Measurements from ENCODE around the gene PALS1. TPM values are rescaled to one million over a fixed set of nuclear protein-coding genes. Genes with fewer than 3 reads are reported as not detected.

PALS1 gene
- total and polyA plus RNA-seq, 2 of the 8 experiments (the other 6 are each of a cell fraction or from before 2014, with no cell fraction given) = 6.7 to 25.1 TPM

Other genes starting within 250 kb of the PALS1 start
- not detected in 2 replicates for gene GARIN2, start 52.0 kb upstream of the PALS1 start, total RNA-seq (2021; fragmentation: NEBNext Ultra II Directional; extraction: Animal tissue kit (Norgen Biotek cat#: 25700))
- gene GARIN2, start 52.0 kb upstream of the PALS1 start, polyA plus RNA-seq (2011; rRNA removed) = not detected in 2 replicates
- gene ATP6V1D, start 118.4 kb downstream of the PALS1 start, total RNA-seq (2021; fragmentation: NEBNext Ultra II Directional; extraction: Animal tissue kit (Norgen Biotek cat#: 25700)) = 76.3 and 76.8 TPM in 2 replicates
- 19.1 and 45.1 TPM in 2 replicates for gene ATP6V1D, start 118.4 kb downstream of the PALS1 start, polyA plus RNA-seq (2011; rRNA removed)
- 145 and 146 TPM in 2 replicates for gene EIF2S1, start 118.9 kb downstream of the PALS1 start, total RNA-seq (2021; fragmentation: NEBNext Ultra II Directional; extraction: Animal tissue kit (Norgen Biotek cat#: 25700))
- 23.2 and 35.1 TPM in 2 replicates for gene EIF2S1, start 118.9 kb downstream of the PALS1 start, polyA plus RNA-seq (2011; rRNA removed)
- gene PLEK2, start 170.7 kb downstream of the PALS1 start, total RNA-seq (2021; fragmentation: NEBNext Ultra II Directional; extraction: Animal tissue kit (Norgen Biotek cat#: 25700)) = 2.1 and 2.9 TPM in 2 replicates
- 0.41 and 0.49 TPM in 2 replicates for gene PLEK2, start 170.7 kb downstream of the PALS1 start, polyA plus RNA-seq (2011; rRNA removed)
- 0.50 and 0.73 TPM in 2 replicates for gene TMEM229B, start 247.3 kb downstream of the PALS1 start, total RNA-seq (2021; fragmentation: NEBNext Ultra II Directional; extraction: Animal tissue kit (Norgen Biotek cat#: 25700))
- gene TMEM229B, start 247.3 kb downstream of the PALS1 start, polyA plus RNA-seq (2011; rRNA removed) = 0.85 and 1.7 TPM in 2 replicates